Nephron (organoid): ENCODE data around the gene KLHL17.

Experiments used
- H3K27ac Mint-ChIP-seq, 3 experiments: 2 replicates each; pipeline ENCODE4 v1.8.0; 2020; ENCODE audit warnings: mixed read lengths in 3 of 3, mild to moderate bottlenecking in 2 of 3, moderate library complexity in 1 of 3
- H3K27me3 Mint-ChIP-seq: 2 replicates; pipeline ENCODE4 v1.8.0; 2021; ENCODE audit warnings: low read depth, mild to moderate bottlenecking, moderate library complexity, mixed read lengths
- H3K36me3 Mint-ChIP-seq: 2 replicates; pipeline ENCODE4 v1.8.0; 2020; ENCODE audit warnings: low read depth, mixed read lengths
- H3K4me1 Mint-ChIP-seq: 2 replicates; pipeline ENCODE4 v1.8.0; 2020; ENCODE audit warnings: mixed read lengths
- H3K4me3 Mint-ChIP-seq, 3 experiments: 2 replicates each; pipeline ENCODE4 v1.8.0; 2020; ENCODE audit warnings: mild to moderate bottlenecking in 3 of 3, mixed read lengths in 3 of 3, moderate library complexity in 2 of 3
- H3K9me3 Mint-ChIP-seq: 2 replicates; pipeline ENCODE4 v1.8.0; 2020; ENCODE audit warnings: mixed read lengths
- TF ChIP-seq, protein P1 (sequence below), 3 experiments: fragments of 200-600 bp; sonication (generic); IDR thresholded peaks; one replicate each; pipeline ENCODE4 v1.5.0; 2021; ENCODE audit warnings: antibody characterized with exemption in 3 of 3; ENCODE audit not compliant: unreplicated experiment in 3 of 3

The KLHL17 gene

DNA sequence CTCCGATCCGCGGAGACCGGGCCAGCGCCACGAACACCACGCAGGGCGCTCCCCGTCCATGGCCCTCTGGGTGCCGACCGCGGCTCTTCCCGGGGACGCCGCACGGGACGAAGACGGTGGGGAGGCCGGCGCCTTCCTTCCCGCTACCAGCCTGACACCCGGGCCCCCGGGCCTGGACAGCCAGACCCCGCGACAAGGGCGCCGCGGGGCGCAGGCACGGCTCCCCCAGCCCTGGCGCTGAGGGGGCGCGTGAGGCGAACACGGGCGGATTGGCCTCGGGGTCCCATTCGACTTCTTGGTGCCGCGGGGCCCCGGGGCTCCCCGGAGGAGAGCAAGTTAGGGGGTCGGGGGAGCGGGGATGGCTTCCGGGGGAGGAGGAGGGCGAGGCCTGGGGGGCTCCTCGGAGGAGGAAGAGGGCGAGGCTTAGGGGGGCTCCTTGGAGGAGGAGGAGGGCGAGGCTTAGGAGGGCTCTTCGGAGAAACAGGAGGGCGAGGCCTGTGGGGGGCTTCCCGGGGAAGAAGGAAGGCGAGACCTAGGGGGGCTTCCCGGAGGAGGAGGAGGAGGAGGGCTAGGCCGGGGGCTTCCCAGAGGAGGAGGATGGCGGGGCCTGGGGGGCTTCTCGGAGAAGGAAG, 537 bp upstream of the KLHL17 start:
- Mint-ChIP-seq H3K9me3 (no peaks in the 10 kb centered on the region), H3K27ac (no peak overlapping the region), H3K36me3 (peaks cover 13% of the 10 kb centered on the region), H3K4me3 (peak overlapping the region; percentile 77 to 91 (median 86)), H3K27me3 (no peaks in the 10 kb centered on the region), H3K4me1 (peaks cover 14% of the 10 kb centered on the region)
- TF ChIP-seq, protein P1, sequence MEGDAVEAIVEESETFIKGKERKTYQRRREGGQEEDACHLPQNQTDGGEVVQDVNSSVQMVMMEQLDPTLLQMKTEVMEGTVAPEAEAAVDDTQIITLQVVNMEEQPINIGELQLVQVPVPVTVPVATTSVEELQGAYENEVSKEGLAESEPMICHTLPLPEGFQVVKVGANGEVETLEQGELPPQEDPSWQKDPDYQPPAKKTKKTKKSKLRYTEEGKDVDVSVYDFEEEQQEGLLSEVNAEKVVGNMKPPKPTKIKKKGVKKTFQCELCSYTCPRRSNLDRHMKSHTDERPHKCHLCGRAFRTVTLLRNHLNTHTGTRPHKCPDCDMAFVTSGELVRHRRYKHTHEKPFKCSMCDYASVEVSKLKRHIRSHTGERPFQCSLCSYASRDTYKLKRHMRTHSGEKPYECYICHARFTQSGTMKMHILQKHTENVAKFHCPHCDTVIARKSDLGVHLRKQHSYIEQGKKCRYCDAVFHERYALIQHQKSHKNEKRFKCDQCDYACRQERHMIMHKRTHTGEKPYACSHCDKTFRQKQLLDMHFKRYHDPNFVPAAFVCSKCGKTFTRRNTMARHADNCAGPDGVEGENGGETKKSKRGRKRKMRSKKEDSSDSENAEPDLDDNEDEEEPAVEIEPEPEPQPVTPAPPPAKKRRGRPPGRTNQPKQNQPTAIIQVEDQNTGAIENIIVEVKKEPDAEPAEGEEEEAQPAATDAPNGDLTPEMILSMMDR (IDR thresholded peaks at IDR 0.05; ENCODE audit: unreplicated experiment in 3 of 3): no peak

DNA sequence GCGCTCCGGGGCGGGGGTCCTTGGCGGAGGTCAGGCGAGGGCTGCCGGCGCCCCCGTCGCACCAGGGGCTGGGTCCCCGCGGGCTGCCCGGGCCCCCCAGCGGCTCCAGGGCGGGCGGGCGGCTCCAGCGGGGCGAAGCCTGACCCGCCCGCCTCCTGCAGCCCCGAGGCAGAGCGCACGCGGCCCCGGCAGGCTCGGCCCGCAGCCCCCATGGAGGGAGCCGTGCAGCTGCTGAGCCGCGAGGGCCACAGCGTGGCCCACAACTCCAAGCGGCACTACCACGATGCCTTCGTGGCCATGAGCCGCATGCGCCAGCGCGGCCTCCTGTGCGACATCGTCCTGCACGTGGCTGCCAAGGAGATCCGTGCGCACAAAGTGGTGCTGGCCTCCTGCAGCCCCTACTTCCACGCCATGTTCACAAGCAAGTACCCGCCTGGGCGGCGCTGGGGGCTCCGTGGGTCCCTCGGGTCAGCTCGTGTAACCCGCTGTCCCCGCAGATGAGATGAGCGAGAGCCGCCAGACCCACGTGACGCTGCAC, 817 bp downstream of the KLHL17 start:
- no peaks in the 10 kb centered on the region for H3K27me3 Mint-ChIP-seq
- H3K4me1 Mint-ChIP-seq: peaks cover 14% of the 10 kb centered on the region
- H3K36me3 Mint-ChIP-seq: peaks cover 10% of the 10 kb centered on the region
- peak overlapping the region; percentile 76 to 81 (median 80) for H3K4me3 Mint-ChIP-seq
- TF ChIP-seq, protein P1 (IDR thresholded peaks at IDR 0.05; ENCODE audit: unreplicated experiment in 3 of 3): no peak
- H3K27ac Mint-ChIP-seq: no peak overlapping the region
- H3K9me3 Mint-ChIP-seq: no peaks in the 10 kb centered on the region

DNA sequence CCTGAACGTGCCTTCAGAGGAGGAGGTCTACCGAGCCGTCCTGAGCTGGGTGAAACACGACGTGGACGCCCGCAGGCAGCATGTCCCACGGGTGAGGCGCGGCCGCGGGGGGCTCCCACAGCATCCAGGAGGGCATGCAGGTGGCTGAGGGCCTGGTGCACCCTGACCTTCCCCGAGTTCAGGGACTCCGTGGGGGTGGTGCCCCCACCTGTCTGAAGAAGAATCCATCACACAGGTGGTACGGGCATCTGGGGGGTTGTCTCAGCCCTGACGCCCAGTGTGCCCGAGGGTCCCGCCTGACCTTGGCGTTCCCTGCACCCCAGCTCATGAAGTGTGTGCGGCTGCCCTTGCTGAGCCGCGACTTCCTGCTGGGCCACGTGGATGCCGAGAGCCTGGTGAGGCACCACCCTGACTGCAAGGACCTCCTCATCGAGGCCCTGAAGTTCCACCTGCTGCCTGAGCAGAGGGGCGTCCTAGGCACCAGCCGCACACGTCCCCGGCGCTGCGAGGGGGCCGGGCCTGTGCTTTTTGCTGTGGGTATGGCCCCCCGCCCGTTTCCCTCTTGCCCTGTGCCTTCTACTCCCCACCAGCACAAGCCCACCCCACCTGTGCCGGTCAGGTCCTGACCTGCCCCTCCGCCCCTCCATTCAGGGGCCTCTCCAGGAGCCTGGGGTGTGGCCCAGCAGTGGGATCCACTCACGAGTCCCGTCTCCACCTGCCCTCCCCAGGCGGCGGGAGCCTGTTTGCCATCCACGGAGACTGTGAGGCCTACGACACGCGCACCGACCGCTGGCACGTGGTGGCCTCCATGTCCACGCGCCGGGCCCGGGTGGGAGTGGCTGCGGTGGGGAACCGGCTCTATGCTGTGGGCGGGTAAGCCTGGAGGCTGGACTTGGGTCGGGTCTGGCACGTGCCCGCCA, 2.3 kb downstream of the KLHL17 start:
- Mint-ChIP-seq H3K9me3 (no peaks in the 10 kb centered on the region), H3K27me3 (peaks cover 7% of the 10 kb centered on the region), H3K4me1 (peaks cover 10% of the 10 kb centered on the region), H3K27ac (no peak overlapping the region), H3K4me3 (peak overlapping the region; percentile 76 to 81 (median 80)), H3K36me3 (peaks cover 7% of the 10 kb centered on the region)
- TF ChIP-seq, protein P1 (IDR thresholded peaks at IDR 0.05; ENCODE audit: unreplicated experiment in 3 of 3): no peak

DNA sequence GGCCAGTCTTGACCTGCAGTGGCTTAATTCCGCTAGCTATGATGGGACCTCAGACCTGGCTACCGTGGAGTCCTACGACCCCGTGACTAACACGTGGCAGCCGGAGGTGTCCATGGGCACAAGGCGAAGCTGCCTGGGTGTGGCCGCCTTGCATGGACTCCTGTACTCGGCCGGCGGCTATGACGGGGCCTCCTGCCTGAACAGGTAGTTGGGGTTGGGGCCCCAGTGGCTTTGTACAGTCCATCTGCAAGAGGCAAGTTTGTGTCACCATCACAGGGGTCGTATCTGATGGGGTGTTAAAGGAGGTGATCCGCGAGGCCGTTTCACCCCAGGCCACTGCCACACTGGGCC, 2.9 kb downstream of the KLHL17 start:
- Mint-ChIP-seq H3K9me3 (no peaks in the 10 kb centered on the region), H3K4me3 (peak overlapping the region; percentile 27 to 30 (median 30)), H3K4me1 (peaks cover 6% of the 10 kb centered on the region), H3K36me3 (peaks cover 4% of the 10 kb centered on the region), H3K27ac (no peak overlapping the region), H3K27me3 (peaks cover 11% of the 10 kb centered on the region)
- TF ChIP-seq, protein P1 (IDR thresholded peaks at IDR 0.05; ENCODE audit: unreplicated experiment in 3 of 3): no peak

DNA sequence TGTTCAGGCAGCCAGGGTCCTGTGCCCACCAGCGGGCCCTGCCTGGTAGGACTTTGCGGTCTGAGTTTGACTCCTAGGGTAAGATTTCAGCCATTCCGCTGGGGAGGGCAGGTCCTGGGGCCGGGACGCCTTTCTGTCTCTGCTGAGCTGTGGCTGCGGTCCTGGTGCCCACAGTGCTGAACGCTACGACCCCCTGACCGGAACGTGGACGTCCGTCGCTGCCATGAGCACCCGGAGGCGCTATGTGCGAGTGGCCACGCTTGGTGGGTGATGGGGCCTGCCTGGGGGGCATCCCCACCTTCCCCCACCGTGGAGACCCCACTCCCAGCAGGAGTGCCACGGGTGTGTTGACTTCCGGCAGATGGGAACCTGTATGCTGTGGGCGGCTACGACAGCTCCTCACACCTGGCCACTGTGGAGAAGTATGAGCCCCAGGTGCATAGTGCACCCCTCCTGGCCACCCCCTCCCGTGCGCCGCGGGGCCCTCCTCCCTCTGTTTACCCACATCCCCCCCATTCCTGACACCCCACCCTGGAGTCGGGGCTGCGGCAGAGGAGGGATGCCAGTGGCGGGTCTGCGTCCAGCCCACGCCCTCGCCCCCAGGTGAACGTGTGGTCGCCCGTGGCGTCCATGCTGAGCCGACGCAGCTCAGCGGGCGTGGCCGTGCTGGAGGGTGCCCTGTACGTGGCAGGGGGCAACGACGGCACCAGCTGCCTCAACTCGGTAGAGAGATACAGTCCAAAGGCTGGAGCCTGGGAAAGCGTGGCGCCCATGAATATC, 3.6 kb downstream of the KLHL17 start:
- H3K4me1 Mint-ChIP-seq: no peaks in the 10 kb centered on the region
- peaks cover 18% of the 10 kb centered on the region for H3K27me3 Mint-ChIP-seq
- no peak overlapping the region for H3K27ac Mint-ChIP-seq
- TF ChIP-seq, protein P1 (IDR thresholded peaks at IDR 0.05; ENCODE audit: unreplicated experiment in 3 of 3): no peak
- H3K4me3 Mint-ChIP-seq: peak overlapping the region in 2 of 3 experiments; percentile 5 to 27
- peaks cover 4% of the 10 kb centered on the region for H3K36me3 Mint-ChIP-seq
- H3K9me3 Mint-ChIP-seq: no peaks in the 10 kb centered on the region
